Measurements from ENCODE around the gene TRIM75.
"Not testable (repeated sequence)": the region's sequence is repeated elsewhere in the genome, so short reads cannot be mapped to it uniquely, and the experiment has no call there.

- TF ChIP-seq, protein P1, sequence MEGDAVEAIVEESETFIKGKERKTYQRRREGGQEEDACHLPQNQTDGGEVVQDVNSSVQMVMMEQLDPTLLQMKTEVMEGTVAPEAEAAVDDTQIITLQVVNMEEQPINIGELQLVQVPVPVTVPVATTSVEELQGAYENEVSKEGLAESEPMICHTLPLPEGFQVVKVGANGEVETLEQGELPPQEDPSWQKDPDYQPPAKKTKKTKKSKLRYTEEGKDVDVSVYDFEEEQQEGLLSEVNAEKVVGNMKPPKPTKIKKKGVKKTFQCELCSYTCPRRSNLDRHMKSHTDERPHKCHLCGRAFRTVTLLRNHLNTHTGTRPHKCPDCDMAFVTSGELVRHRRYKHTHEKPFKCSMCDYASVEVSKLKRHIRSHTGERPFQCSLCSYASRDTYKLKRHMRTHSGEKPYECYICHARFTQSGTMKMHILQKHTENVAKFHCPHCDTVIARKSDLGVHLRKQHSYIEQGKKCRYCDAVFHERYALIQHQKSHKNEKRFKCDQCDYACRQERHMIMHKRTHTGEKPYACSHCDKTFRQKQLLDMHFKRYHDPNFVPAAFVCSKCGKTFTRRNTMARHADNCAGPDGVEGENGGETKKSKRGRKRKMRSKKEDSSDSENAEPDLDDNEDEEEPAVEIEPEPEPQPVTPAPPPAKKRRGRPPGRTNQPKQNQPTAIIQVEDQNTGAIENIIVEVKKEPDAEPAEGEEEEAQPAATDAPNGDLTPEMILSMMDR (IDR thresholded peaks at IDR 0.05): not testable (repeated sequence)
- not testable (repeated sequence) for TF ChIP-seq EP300 (IDR thresholded peaks at IDR 0.05)
Measured at GRCh38 chr4:165019995-165020394, 33.7 kb upstream of the TRIM75 start.

Data from suprapubic skin (tissue), 3 donors.